Right lobe of liver (tissue), 6 donors: ENCODE measurements around the gene SRPK1. TPM values are rescaled to one million over a fixed set of nuclear protein-coding genes. Genes with fewer than 3 reads are reported as not detected.

Experiments used
- ATAC-seq, 4 donors: fragments of 200-7000 bp; cut with Tn5 transposase; one replicate each; pipeline ENCODE4 v1.9.1; 2020; ENCODE audit warnings: mild to moderate bottlenecking in 4 of 4, moderate library complexity in 4 of 4
- DNase-seq, 3 donors: peaks; one replicate each; pipeline ENCODE4 v3.0.0-alpha.2; 2020
- H3K27ac ChIP-seq, 3 donors: fragments of 200-600 bp; one replicate each; pipeline ENCODE4 v1.8.0; 2022
- H3K27me3 ChIP-seq, 2 donors: fragments of 200-600 bp; one replicate each; pipeline ENCODE4 v1.8.0; 2022
- H3K36me3 ChIP-seq, 4 donors: fragments of 200-600 bp; sonication (generic) in 1 of 4; one replicate each; pipeline versions ENCODE4 v1.5.1 to v1.8.0; 2017 to 2022; ENCODE audit warnings: control low read depth in 1 of 4
- H3K4me1 ChIP-seq, 4 donors: fragments of 200-600 bp; sonication (generic) in 1 of 4; one replicate each; pipeline versions ENCODE4 v1.5.1 to v1.8.0; 2017 to 2022; ENCODE audit warnings: control low read depth in 1 of 4
- H3K4me3 ChIP-seq, 3 donors: fragments of 200-600 bp; one replicate each; pipeline ENCODE4 v1.8.0; 2022
- H3K9me3 ChIP-seq, 4 donors: fragments of 200-600 bp; sonication (generic) in 1 of 4; one replicate each; pipeline versions ENCODE4 v1.5.1 to v1.8.0; 2017 to 2022; ENCODE audit warnings: control low read depth in 1 of 4
- POLR2A ChIP-seq: fragments of 450-650 bp; IDR thresholded peaks from one replicate; pipeline ENCODE4 v1.6.1; 2017; ENCODE audit warnings: antibody characterized with exemption, mild to moderate bottlenecking
- WGBS: methylation state at CpG from one replicate; pipeline ENCODE4 v1.1.6; 2018; ENCODE audit warnings: low coverage, low lambda C conversion rate; ENCODE audit not compliant: insufficient coverage; ENCODE audit errors: missing lambda C conversion rate; 5-methylcytosine and 5-hydroxymethylcytosine counted together
- intact Hi-C, 2 donors: fragments of 100-400 bp; cut with DNase I; formaldehyde crosslinking; loops; one replicate each; pipeline versions ENCODE4 v1.11.2 to v1.14.1; 2022
- total RNA-seq, 6 experiments: library from RNA; depleted of rRNA in 2 of 6; stranded (reverse); fragments of >200 nt in 2 of 6; fragmentation: NEBNext Ultra II Directional in 3 of 6; extraction: Animal tissue kit (Norgen Biotek cat#: 25700) in 3 of 6; gene quantifications; one replicate each; pipeline versions ENCODE4 v1.1.0 to v1.2.4, GENCODE V29; 2016 to 2023
- TF ChIP-seq, protein P1 (sequence below), 4 donors: fragments of 200-600 bp in 3 of 4; fragments of 450-650 bp in 1 of 4; IDR thresholded peaks; one replicate each; pipeline versions ENCODE4 v1.5.1 to v1.8.0; 2016 to 2022; ENCODE audit warnings: antibody characterized with exemption in 4 of 4, mild to moderate bottlenecking in 2 of 4
- donor health status: DM: no; HTN: yes; CAD: no.
- donor health status: DM: no; HTN: no; CAD: no.
- donor health status: DM: no; HTN: no; CAD: no.
- donor health status: DM: no; HTN: yes; CAD: no.
- donor health status: DM: no; HTN: yes; CAD: no.

SRPK1 gene
- total RNA-seq, 6 experiments from 2014 or later, result 18.4 to 64.1 (median 26.4) TPM

DNA sequence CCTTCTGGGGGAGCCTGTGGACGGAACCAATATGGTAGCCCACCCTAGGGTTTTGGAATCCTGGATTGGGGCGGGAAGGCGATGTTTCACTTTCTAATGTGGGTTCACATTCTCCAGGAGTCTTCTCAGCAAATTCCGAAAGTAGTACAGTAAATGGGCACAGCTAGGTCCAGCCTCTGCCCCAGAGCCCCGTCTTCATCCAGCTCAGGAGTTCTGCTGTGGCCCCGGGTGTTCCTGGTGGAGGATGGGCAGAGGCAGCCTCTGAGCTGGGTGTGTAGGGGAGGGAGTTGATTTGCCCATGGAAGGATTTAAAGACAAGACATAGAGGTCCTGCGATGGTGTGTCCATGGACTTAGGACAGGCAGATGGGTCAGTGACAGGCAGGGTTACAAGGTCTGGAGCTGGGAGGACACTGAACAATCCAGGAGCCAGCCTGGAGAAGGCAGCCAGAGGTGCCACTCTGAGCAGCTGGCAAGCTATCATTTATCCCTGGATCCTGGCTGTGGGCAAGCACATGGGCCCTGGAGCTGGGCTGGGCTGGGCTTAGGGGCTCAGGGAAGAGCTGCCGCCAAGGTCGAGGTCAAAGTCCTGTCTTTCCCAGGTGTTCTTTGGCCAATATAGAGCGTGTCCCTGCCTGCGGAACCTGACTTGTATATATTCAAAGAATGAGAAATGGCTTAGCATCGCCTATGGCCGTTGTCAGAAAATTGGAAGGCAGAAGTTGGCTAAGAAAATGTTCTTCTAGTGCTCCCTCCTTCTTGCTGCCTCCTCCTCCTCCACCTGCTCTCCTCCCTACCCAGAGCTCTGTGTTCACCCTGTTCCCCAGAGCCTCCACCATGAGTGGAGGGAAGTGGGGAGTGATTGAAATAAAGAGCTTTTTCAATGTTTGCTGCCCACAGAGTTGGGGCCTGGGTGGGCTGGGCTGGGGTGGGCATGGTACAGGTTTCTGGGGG is 133.4 kb downstream of the SRPK1 start:
- 65% methylated on average over 13 of the region's 13 CpGs for WGBS
- Histone ChIP-seq H3K9me3 (no peaks in the 10 kb centered on the region), H3K36me3 (no peaks in the 10 kb centered on the region), H3K27ac (no peak overlapping the region), H3K4me1 (peaks cover 0 to 5% (median 0%) of the 10 kb centered on the region in 4 donors), H3K4me3 (no peak overlapping the region), H3K27me3 (no peaks in the 10 kb centered on the region)
- TF ChIP-seq, protein P1, sequence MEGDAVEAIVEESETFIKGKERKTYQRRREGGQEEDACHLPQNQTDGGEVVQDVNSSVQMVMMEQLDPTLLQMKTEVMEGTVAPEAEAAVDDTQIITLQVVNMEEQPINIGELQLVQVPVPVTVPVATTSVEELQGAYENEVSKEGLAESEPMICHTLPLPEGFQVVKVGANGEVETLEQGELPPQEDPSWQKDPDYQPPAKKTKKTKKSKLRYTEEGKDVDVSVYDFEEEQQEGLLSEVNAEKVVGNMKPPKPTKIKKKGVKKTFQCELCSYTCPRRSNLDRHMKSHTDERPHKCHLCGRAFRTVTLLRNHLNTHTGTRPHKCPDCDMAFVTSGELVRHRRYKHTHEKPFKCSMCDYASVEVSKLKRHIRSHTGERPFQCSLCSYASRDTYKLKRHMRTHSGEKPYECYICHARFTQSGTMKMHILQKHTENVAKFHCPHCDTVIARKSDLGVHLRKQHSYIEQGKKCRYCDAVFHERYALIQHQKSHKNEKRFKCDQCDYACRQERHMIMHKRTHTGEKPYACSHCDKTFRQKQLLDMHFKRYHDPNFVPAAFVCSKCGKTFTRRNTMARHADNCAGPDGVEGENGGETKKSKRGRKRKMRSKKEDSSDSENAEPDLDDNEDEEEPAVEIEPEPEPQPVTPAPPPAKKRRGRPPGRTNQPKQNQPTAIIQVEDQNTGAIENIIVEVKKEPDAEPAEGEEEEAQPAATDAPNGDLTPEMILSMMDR (IDR thresholded peaks at IDR 0.05), result no peak
- TF ChIP-seq POLR2A, result no peak
- intact Hi-C loops, result loop anchor here (1.0 kb wide), 1 partner anchor 11 kb away; no protein-coding TSS in a partner anchor
- peak; percentile 72 to 88 (median 79) for ATAC-seq
- DNase-seq, result peak in 2 of 3 donors; percentile 62 to 66

DNA sequence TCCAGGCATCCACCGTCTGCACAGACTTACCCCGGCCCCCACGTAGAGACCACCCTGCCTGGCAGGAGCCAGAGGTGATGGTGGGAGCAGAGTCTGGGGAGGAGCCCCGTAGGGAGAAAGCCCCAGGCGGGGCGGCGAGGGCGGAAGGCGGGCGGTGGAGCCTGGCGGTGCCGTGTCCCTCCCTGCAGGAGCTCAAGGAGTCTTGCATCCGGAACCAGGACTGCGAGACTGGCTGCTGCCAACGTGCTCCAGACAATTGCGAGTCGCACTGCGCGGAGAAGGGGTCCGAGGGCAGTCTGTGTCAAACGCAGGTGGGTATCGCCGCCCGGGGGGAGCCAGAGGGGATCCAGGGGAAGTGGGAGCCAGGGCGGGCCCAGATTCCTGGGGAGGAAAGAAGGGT is 134.1 kb downstream of the SRPK1 start:
- DNase-seq, result peak in 1 of 3 donors; percentile 59
- intact Hi-C loops, result loop anchor here (1.0 kb wide), 1 partner anchor 11 kb away; no protein-coding TSS in a partner anchor
- Histone ChIP-seq H3K9me3 (no peaks in the 10 kb centered on the region), H3K36me3 (no peaks in the 10 kb centered on the region), H3K27me3 (no peaks in the 10 kb centered on the region), H3K4me3 (no peak overlapping the region), H3K4me1 (peaks cover 0 to 5% (median 0%) of the 10 kb centered on the region in 4 donors), H3K27ac (no peak overlapping the region)
- no peak for TF ChIP-seq POLR2A
- TF ChIP-seq, protein P1 (IDR thresholded peaks at IDR 0.05), result no peak
- WGBS, result 36% methylated on average over 12 of the region's 25 CpGs
- peak in 1 of 4 donors; percentile 39 for ATAC-seq

DNA sequence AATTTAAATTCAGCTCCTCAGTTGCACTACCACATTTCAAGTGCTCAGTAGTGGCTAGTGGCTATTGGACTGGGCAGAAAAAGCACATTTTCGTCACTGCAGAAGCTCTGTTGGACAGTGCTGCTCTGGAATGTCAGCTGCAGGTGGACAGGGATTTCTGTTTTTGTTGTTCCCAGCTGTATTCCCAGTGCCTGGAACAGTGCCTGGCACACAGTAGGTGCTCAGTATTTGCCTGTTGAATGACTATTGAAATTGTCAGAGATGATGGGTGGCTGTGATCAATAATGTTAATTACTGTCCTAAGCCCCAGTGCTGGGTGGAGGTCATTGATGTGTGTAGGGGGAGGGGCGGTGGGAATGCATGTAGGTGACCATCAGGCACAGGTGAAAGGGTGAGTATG is 134.6 kb downstream of the SRPK1 start:
- H3K4me3 ChIP-seq, result no peak overlapping the region
- peaks cover 0 to 5% (median 0%) of the 10 kb centered on the region in 4 donors for H3K4me1 ChIP-seq
- H3K9me3 ChIP-seq, result no peaks in the 10 kb centered on the region
- H3K27me3 ChIP-seq, result no peaks in the 10 kb centered on the region
- WGBS, result 42% methylated on average over 2 of the region's 2 CpGs
- H3K27ac ChIP-seq, result no peak overlapping the region
- no peak for DNase-seq
- H3K36me3 ChIP-seq, result no peaks in the 10 kb centered on the region
- TF ChIP-seq POLR2A, result no peak
- TF ChIP-seq, protein P1 (IDR thresholded peaks at IDR 0.05), result no peak
- no peak for ATAC-seq
- intact Hi-C loops, result no loop called here

DNA sequence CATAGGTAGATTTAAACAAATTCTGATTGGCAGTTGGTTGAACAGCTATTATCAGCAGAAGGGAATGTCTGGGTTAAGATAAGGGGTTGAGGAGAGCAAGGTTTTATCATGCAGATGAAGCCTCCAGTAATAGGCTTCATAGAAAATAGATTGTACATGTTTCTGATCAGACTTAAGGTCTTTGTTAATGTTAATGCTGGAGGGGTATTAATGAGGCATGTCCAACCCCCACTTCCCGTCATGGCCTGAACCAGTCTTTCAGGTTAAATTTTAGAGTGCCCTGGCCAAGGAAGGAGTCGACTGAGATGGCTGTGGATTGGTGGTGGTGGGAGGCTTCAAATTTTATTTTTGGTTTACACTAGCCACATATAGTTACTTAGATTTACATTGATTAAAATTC is 136.7 kb downstream of the SRPK1 start:
- WGBS, result 62% methylated on average over 2 of the region's 2 CpGs
- H3K27me3 ChIP-seq, result no peaks in the 10 kb centered on the region
- intact Hi-C loops, result no loop called here

More for the DNA sequence above, 136.7 kb downstream of the SRPK1 start:
- no peak for ATAC-seq
- TF ChIP-seq, protein P1 (IDR thresholded peaks at IDR 0.05), result no peak
- TF ChIP-seq POLR2A, result no peak
- Histone ChIP-seq H3K4me3 (no peak overlapping the region), H3K4me1 (peaks cover 0 to 5% (median 0%) of the 10 kb centered on the region in 4 donors), H3K9me3 (no peaks in the 10 kb centered on the region), H3K27ac (no peak overlapping the region), H3K36me3 (no peaks in the 10 kb centered on the region)
- no peak for DNase-seq

Other genes starting within 250 kb of the SRPK1 start
- 100 to 1,000 TPM in 5 of 6 experiments, 10 to 100 TPM in 1; 36.1 to 387 (median 111) TPM for gene FKBP5, start 232.2 kb downstream of the SRPK1 start, total RNA-seq
- gene ARMC12, start 184.1 kb downstream of the SRPK1 start, total RNA-seq, result 1 to 10 TPM in 3 of 6 experiments, under 1 TPM in 3; 0.22 to 4.4 (median 0.92) TPM
- not detected for gene CLPSL2, start 144.5 kb downstream of the SRPK1 start, total RNA-seq
- not detected for gene CLPSL1, start 140.1 kb downstream of the SRPK1 start, total RNA-seq
- not detected for gene CLPS, start 123.8 kb downstream of the SRPK1 start, total RNA-seq
- gene LHFPL5, start 115.7 kb downstream of the SRPK1 start, total RNA-seq, result not detected
- gene SLC26A8, start 103.5 kb upstream of the SRPK1 start, total RNA-seq, result under 1 TPM; 0.06 to 0.33 (median 0.09) TPM
- gene MAPK14, start 106.7 kb upstream of the SRPK1 start, total RNA-seq, result 10 to 100 TPM; 37.9 to 53.3 (median 45.3) TPM
- 1 to 10 TPM; 2.2 to 5.0 (median 3.0) TPM for gene MAPK13, start 209.4 kb upstream of the SRPK1 start, total RNA-seq